Heart right ventricle (tissue), 16 donors: ENCODE data around the gene SCCPDH. TPM values are rescaled to one million over a fixed set of nuclear protein-coding genes. Genes with fewer than 3 reads are reported as not detected.

ENCODE experiments used
- ATAC-seq, 8 donors: fragments of 200-7000 bp; cut with Tn5 transposase; one replicate each; pipeline ENCODE4 v1.9.1; 2020; ENCODE audit warnings: mild to moderate bottlenecking in 8 of 8, moderate library complexity in 8 of 8, moderate number of reproducible peaks in 1 of 8
- DNase-seq, 2 donors: peaks; one replicate each; pipeline ENCODE4 v3.0.0-alpha.2; 2020
- H3K27ac ChIP-seq, 10 donors: fragments of 200-600 bp; sonication (generic) in 2 of 10; one replicate each; pipeline versions ENCODE4 v1.5.0 to v1.8.0; 2020 to 2022; ENCODE audit warnings: mild to moderate bottlenecking in 3 of 10
- H3K27me3 ChIP-seq, 7 donors: fragments of 200-600 bp; one replicate each; pipeline ENCODE4 v1.8.0; 2021 to 2022; ENCODE audit warnings: mild to moderate bottlenecking in 2 of 7
- H3K36me3 ChIP-seq, 9 donors: fragments of 200-600 bp; sonication (generic) in 1 of 9; one replicate each; pipeline versions ENCODE4 v1.5.0 to v1.8.0; 2020 to 2022; ENCODE audit warnings: mild to moderate bottlenecking in 2 of 9
- H3K4me1 ChIP-seq, 9 donors: fragments of 200-600 bp; sonication (generic) in 1 of 9; one replicate each; pipeline versions ENCODE4 v1.5.0 to v1.8.0; 2020 to 2022; ENCODE audit warnings: mild to moderate bottlenecking in 4 of 9
- H3K4me3 ChIP-seq, 10 donors: fragments of 200-600 bp; sonication (generic) in 2 of 10; one replicate each; pipeline versions ENCODE4 v1.5.0 to v1.8.0; 2020 to 2022; ENCODE audit warnings: mild to moderate bottlenecking in 7 of 10, moderate library complexity in 2 of 10
- H3K9me3 ChIP-seq, 11 donors: fragments of 200-600 bp in 10 of 11; sonication (generic) in 2 of 11; one replicate each; pipeline versions ENCODE4 v1.5.0 to v1.8.0; 2013 to 2022; ENCODE audit warnings: mild to moderate bottlenecking in 2 of 11, control low read depth in 1 of 11, moderate library complexity in 1 of 11
- CTCF ChIP-seq, 9 donors: fragments of 200-600 bp; sonication (generic) in 2 of 9; IDR thresholded peaks; one replicate each; pipeline versions ENCODE4 v1.5.0 to v1.8.0; 2021 to 2022; ENCODE audit warnings: antibody characterized with exemption in 9 of 9, mild to moderate bottlenecking in 5 of 9, moderate library complexity in 1 of 9
- WGBS, 2 donors: extraction: QIAGEN DNeasy Blood & Tissue Kit; methylation state at CpG; one replicate each; pipeline ENCODE4 v1.1.7; 2013; ENCODE audit warnings: inconsistent platforms in 1 of 2; 5-methylcytosine and 5-hydroxymethylcytosine counted together
- intact Hi-C, 10 donors: fragments of 100-400 bp; cut with DNase I; formaldehyde crosslinking; loops; one replicate each; pipeline versions ENCODE4 v1.11.1 to v1.14.2; 2022
- polyA plus RNA-seq, 2 donors: library from polyadenylated mRNA; stranded (reverse); fragments of 200-250 nt; gene quantifications; one replicate each; pipeline ENCODE4 v1.2.3, GENCODE V29; 2013
- total RNA-seq, 10 donors: library from RNA; stranded (reverse); fragmentation: NEBNext Ultra II Directional in 3 of 10; extraction: Animal tissue kit (Norgen Biotek cat#: 25700) in 3 of 10; gene quantifications; one replicate each; pipeline versions ENCODE4 v1.2.1 to v1.2.4, GENCODE V29; 2021 to 2023
- donor health status: Arrhythmogenic right ventricular cardiomyopathy.
- donor health status: ischemic (EF 13 %, LVEDD 7.1; RV severe dilation, severe dysfunction).
- donor health status: healthy with polysubstance abuse.
- donor health status: DM: no; HTN: yes; CAD: no.
- donor health status: DM: no; HTN: no; CAD: no.
- donor health status: ischemic (EF 25% LVEDD 6.9; RV normal size, moderate dysfunction).
- donor health status: ischemic (EF 25% LVEDD 5.7; RV mildly dilated, moderate dysfunction).
- donor health status: healthy.
- donor health status: DM: yes; HTN: yes; CAD: no.
- donor health status: Ischemic cardiomyopathy.
- donor health status: ischemic (EF 35%, LVEDD 5.7; RV mildly dilated, moderate dysfunction).
- donor health status: nonischemic (EF 11% LVEDD 7.7; RV severe dilation, severe dysfunction).
- donor health status: DM: yes; HTN: yes; CAD: no.
- donor health status: PGD.
- donor health status: ischemic (EF 29% LVEDD 5.4; RV normal size, mild dysfunction).
- donor health status: nonischemic (EF 23%, LVEDD 6.1; RV moderate dilation, normal function).

The SCCPDH gene
- total and polyA plus RNA-seq, 12 donors: 9.9 to 37.5 (median 30.8) TPM

GRCh38 chr1:246722720-246723119 lies 1.5 kb upstream of the SCCPDH start:
- intact Hi-C loops: no loop called here
- Histone ChIP-seq H3K27ac (no peak overlapping the region), H3K4me3 (no peak overlapping the region), H3K9me3 (peaks cover 0 to 11% (median 0%) of the 10 kb centered on the region in 11 donors), H3K27me3 (no peaks in the 10 kb centered on the region), H3K4me1 (peaks cover 0 to 38% (median 10%) of the 10 kb centered on the region in 9 donors), H3K36me3 (peaks cover 0 to 12% (median 4%) of the 10 kb centered on the region in 9 donors)
- no peak for DNase-seq
- no peak for TF ChIP-seq CTCF (IDR thresholded peaks at IDR 0.05)
- 94 to 98% methylated on average over 4 of the region's 4 CpGs for WGBS, 2 donors
- ATAC-seq: no peak

GRCh38 chr1:246724731-246725095 lies 504 bp downstream of the SCCPDH start:
- intact Hi-C loops: no loop called here
- ATAC-seq: peak; percentile 3 to 43 (median 28)
- TF ChIP-seq CTCF (IDR thresholded peaks at IDR 0.05): no peak
- 0 to 2% methylated on average over 13 of the region's 13 CpGs for WGBS, 2 donors
- Histone ChIP-seq H3K4me3 (peak overlapping the region; percentile 73 to 98 (median 90)), H3K27me3 (no peaks in the 10 kb centered on the region), H3K9me3 (peaks cover 0 to 24% (median 0%) of the 10 kb centered on the region in 11 donors), H3K27ac (peak overlapping the region; percentile 14 to 95 (median 89)), H3K36me3 (peaks cover 0 to 32% (median 24%) of the 10 kb centered on the region in 9 donors), H3K4me1 (peaks cover 0 to 38% (median 10%) of the 10 kb centered on the region in 9 donors)
- DNase-seq: no peak

- peak overlapping the region; percentile 73 to 98 (median 90) for H3K4me3 ChIP-seq
- no peaks in the 10 kb centered on the region for H3K27me3 ChIP-seq
- peaks cover 0 to 19% (median 0%) of the 10 kb centered on the region in 11 donors for H3K9me3 ChIP-seq
- H3K27ac ChIP-seq: peak overlapping the region in 8 of 10 donors; percentile 80 to 95 (median 91)
- peaks cover 0 to 37% (median 27%) of the 10 kb centered on the region in 9 donors for H3K36me3 ChIP-seq
- WGBS, 2 donors: 59 to 60% methylated on average over 9 of the region's 9 CpGs
- no peak for DNase-seq
- no peak for ATAC-seq
- H3K4me1 ChIP-seq: peaks cover 0 to 38% (median 10%) of the 10 kb centered on the region in 9 donors
- intact Hi-C loops: no loop called here
- no peak for TF ChIP-seq CTCF (IDR thresholded peaks at IDR 0.05)
These were observed 982 bp downstream of the SCCPDH start for GRCh38 chr1:246725191-246725590.

- DNase-seq (no peak), ATAC-seq (peak in 1 of 8 donors; percentile 19)
- peaks cover 0 to 38% (median 10%) of the 10 kb centered on the region in 9 donors for H3K4me1 ChIP-seq
- peaks cover 0 to 48% (median 32%) of the 10 kb centered on the region in 9 donors for H3K36me3 ChIP-seq
- peaks cover 0 to 16% (median 0%) of the 10 kb centered on the region in 11 donors for H3K9me3 ChIP-seq
- intact Hi-C loops: no loop called here
- H3K27ac ChIP-seq: peak overlapping the region in 9 of 10 donors; percentile 10 to 93 (median 66)
- no peaks in the 10 kb centered on the region for H3K27me3 ChIP-seq
- peak overlapping the region in 1 of 10 donors; percentile 1 for H3K4me3 ChIP-seq
- WGBS, 2 donors: 69 to 78% methylated on average over 4 of the region's 4 CpGs
- no peak for TF ChIP-seq CTCF (IDR thresholded peaks at IDR 0.05)
These were observed 2.1 kb downstream of the SCCPDH start for GRCh38 chr1:246726255-246726679.
